ENCODE data around the gene MLST8.
"Not testable (repeated sequence)": the region's sequence is repeated elsewhere in the genome, so short reads cannot be mapped to it uniquely, and the experiment has no call there.

MLST8 gene

GRCh38 chr16:2257726-2258125, 52.5 kb downstream of the MLST8 start:
- no peak overlapping the region for H3K4me3 ChIP-seq (ENCODE audit: low read length)
- peaks cover 99% of the 10 kb centered on the region for H3K36me3 ChIP-seq (ENCODE audit: insufficient read depth, low read length)
- no peaks in the 10 kb centered on the region for H3K27me3 ChIP-seq (ENCODE audit: insufficient read depth, low read length)
- WGBS: 94% methylated on average over 5 of the region's 6 CpGs
- H3K4me1 ChIP-seq (ENCODE audit: insufficient read depth, low read length): no peaks in the 10 kb centered on the region
- H3K9ac ChIP-seq (ENCODE audit: low read depth, low read length): no peak overlapping the region
- no peak overlapping the region for H3K27ac ChIP-seq (ENCODE audit: low read depth, low read length)
- no peaks in the 10 kb centered on the region for H3K9me3 ChIP-seq (ENCODE audit: insufficient read depth, low read depth, low read length)

- H3K4me3 ChIP-seq (ENCODE audit: low read length); H3K9ac ChIP-seq (ENCODE audit: low read depth, low read length); H3K27ac ChIP-seq (ENCODE audit: low read depth, low read length); H3K4me1 ChIP-seq (ENCODE audit: insufficient read depth, low read length); H3K27me3 ChIP-seq (ENCODE audit: insufficient read depth, low read length); H3K9me3 ChIP-seq (ENCODE audit: insufficient read depth, low read depth, low read length): not testable (repeated sequence)
- H3K36me3 ChIP-seq (ENCODE audit: insufficient read depth, low read length): peaks cover 99% of the 10 kb centered on the region
- 96% methylated on average over 7 of the region's 7 CpGs for WGBS
These were observed 53.3 kb downstream of the MLST8 start for GRCh38 chr16:2258530-2258929.
